NCI-H1417 treated with DMSO at 0.1 percent for 48 hours (cell line): ENCODE results near the gene FADS1.

ENCODE experiments used
- DNase-seq: peaks from one replicate; lab custom pipeline; 2025; lab: John Stamatoyannopoulos, UW

Gene FADS1

DNA sequence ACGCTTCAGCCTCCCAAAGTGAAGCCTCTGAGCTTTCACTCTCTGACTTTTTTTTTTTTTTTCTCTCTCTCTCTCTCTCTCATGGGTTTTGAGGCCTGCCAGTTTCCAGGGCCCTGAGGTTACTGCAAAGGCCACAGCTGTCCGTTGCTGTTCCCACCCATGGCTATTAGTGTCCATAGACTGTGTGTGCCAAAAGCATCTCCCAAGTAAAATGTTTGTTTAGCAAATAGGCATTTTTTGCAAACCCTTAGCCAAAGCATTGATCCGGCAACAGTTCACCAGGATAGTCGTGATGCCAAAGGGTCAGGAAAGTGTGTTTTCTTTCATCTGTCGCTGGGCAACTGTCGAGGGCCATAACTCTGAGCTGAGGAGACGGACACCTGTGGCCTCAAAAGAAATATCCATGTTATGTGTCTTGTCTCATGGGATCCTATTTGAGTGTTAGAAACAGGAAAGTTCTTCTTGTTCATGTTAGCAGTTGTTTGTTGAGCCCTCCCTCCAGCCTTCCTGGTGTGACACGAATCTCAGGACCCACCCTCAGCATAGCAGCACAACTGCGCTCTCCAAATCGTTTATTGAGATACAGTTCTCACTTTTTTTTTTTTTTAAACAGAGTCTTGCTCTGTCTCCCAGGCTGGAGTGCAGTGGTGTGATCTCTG lies 29.7 kb upstream of the FADS1 start:
- DNase-seq, result no peak

DNA sequence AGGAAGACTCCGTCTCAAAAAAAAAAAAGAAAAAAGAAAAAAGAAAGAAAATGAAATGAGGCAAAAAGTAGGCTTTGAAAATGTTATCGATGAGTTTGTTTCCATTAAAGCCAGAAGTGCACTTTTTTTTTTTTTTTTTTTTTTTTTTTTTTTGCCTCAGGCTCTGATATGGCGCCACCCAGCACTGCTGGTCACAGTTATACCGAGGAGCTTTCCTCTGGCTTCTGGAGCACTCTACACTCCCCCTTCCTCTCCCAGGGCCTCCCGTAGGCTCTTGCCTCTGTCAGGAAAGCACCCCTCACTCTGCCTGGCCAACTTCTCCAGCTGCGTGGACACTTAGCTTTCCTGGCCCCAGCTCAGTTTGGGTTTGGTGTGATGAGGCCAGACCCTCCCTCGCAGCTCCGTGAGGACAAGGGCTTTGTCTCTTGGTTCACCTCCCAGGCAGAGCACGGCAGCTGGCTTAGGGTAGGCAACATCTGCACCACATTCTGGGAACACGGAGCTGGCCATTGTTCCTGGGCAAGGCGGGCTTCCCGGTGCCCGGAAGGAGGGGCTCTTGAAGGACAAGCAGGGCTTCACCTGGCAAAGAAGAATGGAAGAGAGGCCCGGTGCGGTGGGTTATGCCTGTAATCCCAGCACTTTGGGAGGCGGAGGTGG lies 28.2 kb upstream of the FADS1 start:
- no peak for DNase-seq

DNA sequence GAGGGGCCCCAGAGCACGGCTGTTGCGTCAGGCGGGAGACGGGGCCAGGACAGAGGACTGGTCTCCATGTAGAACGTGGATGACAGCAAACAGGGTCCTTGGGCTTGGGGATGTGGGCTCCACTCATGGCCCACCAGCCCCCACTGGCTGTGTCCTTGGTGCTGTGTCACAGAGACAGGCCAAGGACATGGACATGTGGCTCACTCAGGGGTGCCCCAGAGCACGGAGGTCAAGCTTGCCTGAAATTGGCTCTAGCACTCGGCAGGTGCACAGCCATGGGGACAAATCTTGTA lies 25.7 kb upstream of the FADS1 start:
- DNase-seq, result no peak

DNA sequence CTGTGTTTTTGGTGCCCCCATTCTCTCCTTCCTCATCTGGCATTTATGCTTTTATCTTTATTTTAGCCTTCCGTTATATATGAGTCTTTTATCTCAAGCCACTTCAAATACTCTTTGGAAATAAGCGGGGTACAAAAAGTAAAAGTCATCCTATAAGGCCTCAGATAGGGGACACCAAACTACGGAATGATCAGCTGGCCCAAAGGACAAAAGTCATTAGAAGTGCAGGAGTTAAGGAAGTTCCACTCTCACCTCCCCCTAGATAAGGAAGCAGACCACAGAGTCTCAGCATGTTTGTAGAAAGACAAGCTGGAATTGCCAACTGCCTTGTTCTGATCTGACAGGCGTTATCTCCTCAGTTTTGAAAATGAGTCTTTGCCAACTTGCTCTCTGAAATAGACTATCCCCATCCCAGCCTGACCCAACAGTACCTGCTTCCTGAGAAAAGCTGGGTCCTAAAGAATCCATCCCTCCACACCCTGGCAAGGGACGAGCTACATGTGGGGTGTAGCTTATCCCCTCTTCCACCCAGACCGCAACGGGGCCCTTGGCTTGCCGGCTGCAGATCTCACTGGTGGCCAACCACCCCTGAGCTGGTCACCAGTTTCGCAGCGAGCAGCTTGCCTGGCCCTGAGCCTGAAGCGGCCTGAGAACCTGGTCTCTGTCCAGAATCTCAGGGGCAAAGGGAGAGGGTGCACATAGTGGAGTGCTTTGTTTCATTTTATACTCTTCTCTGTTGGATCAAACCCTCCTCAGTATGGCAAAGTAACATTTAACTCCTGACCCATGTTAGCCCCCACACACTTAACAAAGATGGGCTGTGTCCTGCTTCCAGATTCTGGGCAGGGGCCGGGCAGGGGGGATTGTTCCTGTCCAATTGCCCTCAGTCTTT lies 25.1 kb upstream of the FADS1 start:
- no peak for DNase-seq

DNA sequence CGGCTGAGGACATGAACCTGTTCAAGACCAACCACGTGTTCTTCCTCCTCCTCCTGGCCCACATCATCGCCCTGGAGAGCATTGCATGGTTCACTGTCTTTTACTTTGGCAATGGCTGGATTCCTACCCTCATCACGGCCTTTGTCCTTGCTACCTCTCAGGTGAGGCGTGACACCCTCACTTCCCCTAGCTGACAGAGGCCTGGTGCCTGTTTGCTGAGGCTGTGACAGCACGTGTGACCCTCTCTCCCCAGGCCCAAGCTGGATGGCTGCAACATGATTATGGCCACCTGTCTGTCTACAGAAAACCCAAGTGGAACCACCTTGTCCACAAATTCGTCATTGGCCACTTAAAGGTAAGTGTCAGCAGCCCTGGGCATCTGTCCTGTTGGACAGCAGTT lies 23.6 kb upstream of the FADS1 start:
- DNase-seq, result no peak

DNA sequence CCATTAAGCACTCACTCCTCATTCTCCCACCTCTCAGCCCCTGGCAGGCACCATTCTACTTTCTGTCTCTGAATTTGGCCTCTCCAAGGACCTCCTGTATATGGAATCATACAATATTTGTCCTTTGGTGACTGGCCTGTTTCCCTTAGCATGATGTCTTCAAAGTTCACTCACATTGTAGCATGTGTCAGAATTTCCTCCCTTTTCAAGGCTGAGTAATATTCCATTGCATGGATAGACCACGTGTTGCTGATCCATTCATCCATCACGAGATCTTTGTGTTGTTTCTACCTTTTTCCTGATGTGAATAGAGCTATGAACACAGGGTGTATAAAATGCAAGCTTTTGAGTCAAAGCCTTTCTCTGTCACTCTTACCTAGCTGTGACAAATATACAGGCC lies 22.9 kb upstream of the FADS1 start:
- DNase-seq, result no peak

DNA sequence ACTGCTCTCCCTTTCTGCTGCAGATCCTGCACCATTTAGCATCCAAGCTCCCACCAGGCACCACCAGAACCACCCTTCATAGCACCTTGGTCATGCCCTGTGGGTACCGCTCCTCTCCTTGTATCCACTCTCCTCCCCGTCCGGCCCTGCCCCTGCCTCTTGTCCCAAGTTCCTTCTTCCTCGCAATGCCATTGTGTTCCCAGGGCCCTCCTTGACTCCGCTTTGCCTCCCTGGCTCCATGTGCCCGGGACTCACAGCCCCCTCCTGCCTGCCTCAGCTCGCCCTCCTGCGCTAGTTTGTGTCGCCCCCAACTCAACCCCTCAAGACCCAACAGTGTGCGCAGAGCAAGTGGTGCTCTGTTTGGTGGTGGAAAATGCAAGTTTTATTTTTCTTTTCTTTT lies 22.1 kb upstream of the FADS1 start:
- no peak for DNase-seq

DNA sequence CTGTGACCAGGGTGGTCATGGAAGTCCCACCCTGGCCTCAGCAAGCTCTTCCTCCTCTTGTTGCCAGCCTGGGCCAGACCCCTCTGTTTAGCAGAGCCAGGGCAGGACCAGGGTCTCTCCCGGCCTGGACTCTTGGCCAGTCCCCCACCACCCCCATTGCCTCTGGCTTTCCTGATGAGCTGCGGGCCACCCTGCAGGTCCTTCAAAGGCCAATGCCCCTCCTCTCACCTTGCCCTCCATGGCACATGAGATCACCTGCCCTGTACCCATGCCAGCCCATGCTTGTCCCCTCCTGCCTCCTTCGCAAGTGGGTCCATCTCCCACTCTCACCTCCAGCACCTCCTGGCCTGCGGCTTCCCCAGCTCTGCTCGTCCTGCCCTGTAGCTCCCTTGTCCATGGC lies 21.7 kb upstream of the FADS1 start:
- no peak for DNase-seq

DNA sequence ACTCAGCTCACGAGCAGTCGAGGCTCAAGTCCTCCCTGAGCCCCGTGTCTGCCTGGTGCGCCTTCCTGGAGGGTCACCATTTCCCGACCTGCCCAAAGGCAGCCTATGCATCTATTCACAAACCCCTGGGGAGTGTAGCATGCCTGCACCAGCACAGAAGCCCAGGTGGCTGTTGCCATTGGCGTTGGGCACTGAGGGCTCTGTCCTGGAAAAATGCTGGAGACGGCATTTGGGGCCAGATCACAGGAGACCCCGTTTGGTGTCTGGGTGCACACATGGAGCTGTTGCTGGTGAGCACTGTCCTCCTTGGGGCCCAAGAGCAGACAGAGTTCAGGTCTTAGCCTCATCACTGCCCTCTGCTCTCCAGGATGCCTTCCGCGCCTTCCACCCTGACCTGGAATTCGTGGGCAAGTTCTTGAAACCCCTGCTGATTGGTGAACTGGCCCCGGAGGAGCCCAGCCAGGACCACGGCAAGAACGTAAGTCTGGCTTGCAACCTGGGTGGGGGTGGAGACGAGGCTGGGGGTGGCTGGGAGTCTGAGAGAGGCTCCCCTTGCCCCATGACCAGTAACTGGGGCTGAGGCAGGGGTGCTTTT lies 20.7 kb upstream of the FADS1 start:
- no peak for DNase-seq

DNA sequence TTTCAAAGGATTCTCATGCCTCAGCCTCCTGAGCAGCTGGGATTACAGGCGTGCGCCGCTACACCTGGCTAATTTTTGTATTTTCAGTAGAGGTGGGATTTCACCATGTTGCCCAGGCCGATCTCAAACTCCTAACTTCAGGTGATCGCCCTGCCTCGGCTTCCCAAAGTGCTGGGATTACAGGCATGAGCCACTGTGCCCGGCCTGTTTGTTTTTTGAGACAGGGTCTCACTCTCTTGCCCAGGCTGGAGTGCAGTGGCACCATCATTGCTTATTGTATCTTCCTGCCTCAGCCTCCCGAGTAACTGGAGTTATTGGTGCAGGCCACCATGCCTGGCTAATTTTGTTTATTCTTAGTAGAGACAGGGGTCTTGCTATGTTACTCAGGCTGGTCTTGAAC lies 19.4 kb upstream of the FADS1 start:
- DNase-seq, result no peak

DNA sequence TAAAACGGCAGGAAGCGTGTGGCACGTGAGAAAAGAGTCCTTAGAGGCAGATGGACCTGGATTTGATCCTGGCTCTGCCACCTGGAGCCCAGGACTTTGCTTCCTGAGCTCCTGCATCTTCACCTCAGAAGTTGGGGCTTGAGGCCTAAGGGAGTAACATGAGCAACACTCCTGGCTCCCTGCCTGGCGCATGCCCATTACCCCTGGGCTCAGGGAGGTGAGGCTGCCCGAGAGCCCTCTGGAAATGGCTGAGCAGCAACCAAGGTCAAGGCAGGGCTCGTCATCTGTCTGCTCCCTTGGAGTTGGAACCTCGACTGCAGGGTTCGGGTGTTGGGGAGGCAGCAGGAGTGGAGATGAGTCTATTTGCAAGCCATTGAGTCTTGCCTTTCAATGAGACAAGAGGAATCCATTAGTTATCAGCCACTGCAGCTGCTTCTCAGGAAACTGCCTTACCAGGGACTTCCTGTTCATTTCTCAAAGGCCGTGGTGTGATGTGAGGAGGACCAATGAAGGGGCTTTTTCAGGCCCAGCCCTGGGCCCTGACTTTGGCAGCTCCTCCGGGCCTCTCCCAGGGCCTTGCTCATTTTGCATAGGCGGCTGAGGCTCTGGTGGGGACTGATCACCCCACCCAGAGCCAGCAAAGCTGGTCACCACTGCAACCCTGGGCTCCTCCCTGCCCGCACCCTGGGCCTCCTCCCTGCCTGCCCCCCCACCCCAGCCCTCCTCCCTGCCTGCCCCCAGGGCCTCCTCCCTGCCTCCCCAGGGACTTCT lies 17.7 kb upstream of the FADS1 start:
- no peak for DNase-seq

DNA sequence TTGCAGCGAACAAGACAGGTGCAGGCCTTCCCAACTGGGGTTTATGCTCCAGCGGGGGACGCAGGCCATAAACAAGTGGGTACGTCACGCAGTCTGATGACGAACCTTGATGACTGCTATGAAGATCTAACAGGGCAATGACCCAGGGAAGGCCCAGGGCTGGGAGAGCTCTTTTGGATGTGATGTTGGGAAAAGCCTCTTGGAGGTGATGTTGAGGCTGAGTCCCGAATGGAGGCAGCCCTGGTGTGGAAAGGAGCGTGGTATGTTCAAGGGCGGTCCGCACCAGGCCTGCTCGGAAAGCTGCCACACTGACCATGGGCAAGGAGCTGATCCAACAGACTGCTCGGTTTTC lies 17.1 kb upstream of the FADS1 start:
- no peak for DNase-seq

DNA sequence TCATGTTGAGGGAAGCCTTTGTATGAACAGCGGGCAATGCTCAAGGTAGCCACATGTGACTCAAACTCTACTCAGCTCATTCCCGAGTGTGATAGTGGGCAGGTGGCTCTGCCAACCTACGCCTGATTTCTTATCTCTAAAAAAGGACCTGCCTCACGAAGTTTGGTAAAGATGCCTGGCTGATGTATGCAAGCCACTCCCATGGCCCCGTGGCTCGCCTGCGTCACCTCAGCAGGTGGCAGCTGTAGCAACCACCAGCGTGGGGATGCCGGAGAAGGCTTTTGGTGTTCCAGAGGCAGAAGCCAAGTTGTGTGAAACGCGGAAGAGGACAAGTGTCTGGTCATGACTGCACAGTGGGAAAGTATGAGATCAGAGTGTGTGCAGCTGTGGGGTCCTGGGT lies 16.7 kb upstream of the FADS1 start:
- no peak for DNase-seq

DNA sequence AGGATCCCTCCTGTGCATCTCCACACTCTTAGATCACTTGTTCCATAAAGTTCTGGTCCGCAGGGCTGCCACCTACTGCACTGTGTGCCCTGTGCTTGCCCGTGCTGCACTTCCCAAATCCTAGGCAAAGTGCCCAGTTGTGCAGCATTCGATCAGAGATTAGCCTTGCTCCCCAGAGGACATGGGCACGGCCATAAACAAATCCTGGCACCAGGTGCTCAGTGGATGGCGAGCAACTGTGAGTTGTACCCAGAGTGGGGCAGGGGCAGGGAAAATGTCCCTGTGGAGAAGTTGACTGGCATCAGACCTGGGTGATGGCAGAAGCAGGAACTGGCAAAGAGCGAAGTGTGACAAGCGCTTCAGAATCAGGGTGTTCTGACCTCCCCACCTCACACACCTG lies 16.0 kb upstream of the FADS1 start:
- no peak for DNase-seq

DNA sequence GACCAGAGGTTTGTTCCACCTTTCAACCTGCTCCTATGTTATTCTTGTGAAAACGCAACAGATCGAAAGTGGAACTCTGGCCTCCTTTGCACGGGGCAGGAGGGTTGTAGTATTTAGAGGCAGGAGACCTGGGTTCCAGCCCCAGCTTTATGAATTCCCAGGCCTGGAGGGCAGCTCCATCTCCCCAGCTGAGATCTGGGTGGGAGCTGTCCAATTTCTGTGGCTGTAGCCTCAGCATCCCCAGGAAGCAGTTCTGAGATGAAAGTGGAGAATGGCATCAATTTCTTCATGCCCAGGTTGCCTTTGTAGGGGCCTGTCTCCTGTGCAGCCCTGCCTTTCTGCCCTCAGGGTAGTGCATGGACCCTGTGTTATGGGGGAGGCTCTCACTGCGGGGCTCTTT lies 15.4 kb upstream of the FADS1 start:
- DNase-seq, result no peak

DNA sequence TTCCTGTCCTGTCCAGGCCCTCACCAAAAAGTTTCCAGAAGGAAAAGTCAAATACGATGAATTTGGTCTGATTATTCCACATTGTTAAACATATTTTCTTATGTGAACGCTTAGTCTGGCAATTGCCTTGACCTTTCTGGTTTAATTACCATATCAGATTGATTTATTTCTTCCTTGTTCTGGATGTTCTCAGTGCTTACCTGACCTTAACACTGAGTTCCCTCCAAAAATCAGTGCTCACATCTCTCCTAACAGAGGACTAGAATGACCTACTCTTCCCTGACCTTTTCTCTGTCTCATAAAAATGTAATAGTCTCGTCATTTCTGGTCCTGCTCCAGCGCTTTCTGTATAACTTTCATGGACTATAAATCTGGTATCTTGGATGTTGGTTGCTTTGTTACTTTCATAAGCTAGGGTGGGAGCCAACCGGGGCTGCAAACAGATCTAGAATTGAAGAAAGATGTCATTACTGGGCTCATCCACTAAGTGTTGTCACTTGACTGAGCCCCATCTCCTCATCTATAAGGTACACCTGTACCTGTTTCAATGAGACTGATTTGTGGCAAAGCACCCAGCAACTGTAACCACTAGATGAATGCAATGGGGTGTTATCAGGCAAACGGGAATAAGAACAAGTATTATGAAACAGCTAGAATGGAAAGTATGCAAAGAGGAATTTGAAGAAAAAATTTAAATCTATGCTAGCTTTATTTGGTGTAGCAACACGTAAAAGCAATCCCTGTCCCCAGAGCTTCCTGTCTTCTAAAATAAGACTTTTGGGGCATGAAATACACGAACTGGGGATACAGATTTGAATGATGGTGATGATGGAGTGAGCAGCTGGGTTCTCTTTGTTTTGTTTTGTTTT lies 13.7 kb upstream of the FADS1 start:
- no peak for DNase-seq

DNA sequence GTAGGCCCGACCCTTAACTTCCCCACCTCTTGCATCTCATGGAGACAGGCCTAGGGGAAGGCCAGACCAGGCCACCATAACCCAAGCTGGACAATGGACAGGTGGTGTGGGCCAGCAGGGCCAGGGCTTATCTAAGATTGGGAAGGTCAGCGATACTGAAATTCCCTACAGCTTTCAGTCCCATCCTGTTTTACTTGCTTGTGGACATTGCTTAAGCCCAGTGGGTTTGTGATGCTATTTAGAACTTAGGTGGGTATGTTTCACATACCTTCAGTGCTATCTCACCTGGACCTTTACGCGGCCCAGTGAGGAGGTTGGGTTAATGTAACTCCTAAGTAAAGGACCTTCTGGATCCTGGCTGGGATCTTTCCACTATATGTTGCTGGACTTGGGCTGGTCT lies 13.0 kb upstream of the FADS1 start:
- no peak for DNase-seq

DNA sequence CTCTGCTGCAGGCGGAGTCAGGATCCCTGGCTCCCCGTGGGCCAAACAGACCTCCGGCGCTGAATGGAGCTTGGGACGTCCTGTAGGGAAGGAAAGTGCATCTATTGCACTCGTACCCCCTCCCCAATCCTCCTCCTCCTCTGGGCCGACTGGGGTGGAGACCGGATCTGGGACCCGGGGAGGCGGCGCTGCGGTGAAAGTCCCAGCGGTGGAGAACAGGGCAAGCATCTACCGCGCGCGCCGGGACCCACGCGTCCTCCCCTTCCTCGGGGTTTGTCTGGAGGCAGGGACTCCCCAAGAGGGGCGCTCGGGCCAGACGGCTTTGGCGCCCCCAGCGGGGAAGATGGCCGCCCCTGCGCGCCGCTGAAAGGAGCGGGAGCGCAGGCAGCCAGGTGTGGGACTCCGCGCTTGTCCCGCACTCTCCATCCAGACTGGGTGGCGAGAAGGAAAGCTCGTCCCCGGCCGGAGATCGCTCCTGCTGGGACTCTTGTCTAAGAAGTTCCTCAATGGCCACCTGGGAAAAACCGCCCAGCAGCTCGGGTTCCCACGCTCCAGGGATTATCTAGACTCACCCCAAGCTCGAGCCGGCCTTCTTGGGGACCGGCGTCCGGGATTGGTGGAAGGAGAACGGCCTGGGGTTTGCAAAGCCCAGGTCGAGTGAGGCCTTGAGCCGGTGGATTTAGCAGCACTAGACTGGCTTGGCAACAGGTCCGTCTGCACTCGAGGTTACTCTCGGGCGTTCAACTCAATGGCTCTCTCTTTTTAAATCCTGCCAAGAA lies 12.0 kb upstream of the FADS1 start:
- peak; percentile 4 for DNase-seq

DNA sequence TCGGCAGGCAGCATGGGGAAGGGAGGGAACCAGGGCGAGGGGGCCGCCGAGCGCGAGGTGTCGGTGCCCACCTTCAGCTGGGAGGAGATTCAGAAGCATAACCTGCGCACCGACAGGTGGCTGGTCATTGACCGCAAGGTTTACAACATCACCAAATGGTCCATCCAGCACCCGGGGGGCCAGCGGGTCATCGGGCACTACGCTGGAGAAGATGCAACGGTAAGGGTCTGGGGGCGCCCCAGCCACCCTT lies 11.5 kb upstream of the FADS1 start:
- DNase-seq, result no peak

DNA sequence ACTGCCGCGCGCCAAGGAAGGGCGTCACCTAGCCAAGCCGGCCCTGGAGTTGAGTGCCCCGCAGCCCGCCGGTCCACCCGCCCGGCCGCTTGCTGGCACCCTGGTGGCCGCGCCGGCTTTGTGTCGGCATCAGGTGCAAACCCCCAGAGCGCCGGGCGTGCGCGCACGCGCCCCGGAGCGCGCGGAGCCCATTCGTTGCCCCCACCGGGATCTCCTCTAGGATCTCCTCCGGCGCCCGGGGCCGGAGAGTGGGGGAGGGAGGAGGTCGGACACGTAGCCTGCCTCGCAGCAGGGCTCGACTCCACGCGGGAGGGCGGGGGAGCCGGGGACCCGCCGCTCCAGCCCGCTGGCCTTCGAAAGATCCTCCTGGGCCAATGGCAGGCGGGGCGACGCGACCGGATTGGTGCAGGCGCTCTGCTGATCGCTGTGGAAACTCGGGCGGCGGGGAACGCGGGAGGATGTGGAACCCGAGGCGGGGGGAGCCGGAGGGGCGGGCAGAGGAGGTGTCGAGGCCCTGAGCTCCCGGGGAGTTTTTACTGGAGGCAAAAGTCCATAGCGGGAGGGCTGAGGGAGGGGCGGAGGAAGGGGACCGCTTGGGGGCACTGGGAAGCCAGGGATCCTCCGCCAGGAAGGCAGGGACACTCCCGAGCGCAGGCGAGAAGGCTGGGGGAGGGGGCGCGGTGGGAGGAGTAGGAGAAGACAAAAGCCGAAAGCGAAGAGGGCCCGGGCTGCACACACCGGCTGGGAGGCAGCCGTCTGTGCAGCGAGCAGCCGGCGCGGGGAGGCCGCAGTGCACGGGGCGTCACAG lies 11.0 kb upstream of the FADS1 start, which contains the start of gene FADS2:
Gene FADS2 (plus strand): TSS at position 730 of the 808 bp plus-strand sequence. CDS start 91 bp downstream, outside the sequence.
- DNase-seq, result peak; percentile 81
